HEK293T (cell line): ENCODE data around the gene KIF4A.

Experiments
- CTCF ChIA-PET: fragments of 350-600 bp; formaldehyde crosslinking; extraction: SDS; loops from one replicate; lab custom pipeline; 2021; ENCODE audit warnings: antibody characterized with exemption, inconsistent platforms; lab: Yijun Ruan, JAX
- POLR2A ChIA-PET: fragments of 350-600 bp; formaldehyde crosslinking; extraction: SDS; loops from one replicate; lab custom pipeline; 2020; ENCODE audit warnings: antibody characterized with exemption, inconsistent platforms; lab: Yijun Ruan, JAX
- DNase-seq: peaks from one replicate; pipeline ENCODE4 v3.0.0; 2012; ENCODE audit warnings: mixed read lengths; ENCODE audit errors: extremely low spot score
- ARNT ChIP-seq: fragments of 450-650 bp; IDR thresholded peaks from 2 replicates; pipeline ENCODE4 v1.6.1; 2017; ENCODE audit warnings: mild to moderate bottlenecking
- BHLHE40 ChIP-seq: fragments of 450-650 bp; IDR thresholded peaks from 2 replicates; pipeline ENCODE4 v1.6.1; 2016; ENCODE audit warnings: mild to moderate bottlenecking, moderate library complexity, borderline replicate concordance
- CTBP1 ChIP-seq: fragments of 450-650 bp; IDR thresholded peaks from 2 replicates; pipeline ENCODE4 v1.6.1; 2016; ENCODE audit warnings: borderline replicate concordance
- ELF4 ChIP-seq: fragments of 450-650 bp; IDR thresholded peaks from 2 replicates; pipeline ENCODE4 v1.6.1; 2017; ENCODE audit warnings: antibody characterized with exemption
- FOXA1 ChIP-seq: fragments of 450-650 bp; IDR thresholded peaks from 2 replicates; pipeline ENCODE4 v1.6.1; 2016; ENCODE audit warnings: mild to moderate bottlenecking
- FOXK2 ChIP-seq: fragments of 450-650 bp; IDR thresholded peaks from 2 replicates; pipeline ENCODE4 v1.6.1; 2016; ENCODE audit warnings: mild to moderate bottlenecking
- FOXM1 ChIP-seq: fragments of 450-650 bp; IDR thresholded peaks from 2 replicates; pipeline ENCODE4 v1.6.1; 2017; ENCODE audit warnings: mild to moderate bottlenecking, borderline replicate concordance
- HDGF ChIP-seq: fragments of 450-650 bp; IDR thresholded peaks from 2 replicates; pipeline ENCODE4 v1.6.1; 2017; ENCODE audit warnings: antibody characterized with exemption, borderline replicate concordance
- L3MBTL2 ChIP-seq: fragments of 450-650 bp; conservative IDR thresholded peaks from 2 replicates; pipeline ENCODE4 v1.6.1; 2016; ENCODE audit warnings: mild to moderate bottlenecking
- LEF1 ChIP-seq: fragments of 450-650 bp; IDR thresholded peaks from 2 replicates; pipeline ENCODE4 v1.6.1; 2017; ENCODE audit warnings: mild to moderate bottlenecking, borderline replicate concordance
- NFRKB ChIP-seq: fragments of 450-650 bp; IDR thresholded peaks from 2 replicates; pipeline ENCODE4 v1.6.1; 2016; ENCODE audit warnings: mild to moderate bottlenecking, moderate library complexity
- SP1 ChIP-seq: fragments of 450-650 bp; IDR thresholded peaks from 2 replicates; pipeline ENCODE4 v1.6.1; 2017
- SUZ12 ChIP-seq: fragments of 450-650 bp; IDR thresholded peaks from 2 replicates; pipeline ENCODE4 v1.6.1; 2016; ENCODE audit warnings: mild to moderate bottlenecking
- TARDBP ChIP-seq: fragments of 450-650 bp; IDR thresholded peaks from 2 replicates; pipeline ENCODE4 v1.6.1; 2016
- ZNF384 ChIP-seq: fragments of 450-650 bp; IDR thresholded peaks from 2 replicates; pipeline ENCODE4 v1.6.1; 2016
- TF ChIP-seq, protein P1 (sequence below): fragments of 450-650 bp; IDR thresholded peaks from 2 replicates; pipeline ENCODE4 v1.6.1; 2016

The KIF4A gene

DNA sequence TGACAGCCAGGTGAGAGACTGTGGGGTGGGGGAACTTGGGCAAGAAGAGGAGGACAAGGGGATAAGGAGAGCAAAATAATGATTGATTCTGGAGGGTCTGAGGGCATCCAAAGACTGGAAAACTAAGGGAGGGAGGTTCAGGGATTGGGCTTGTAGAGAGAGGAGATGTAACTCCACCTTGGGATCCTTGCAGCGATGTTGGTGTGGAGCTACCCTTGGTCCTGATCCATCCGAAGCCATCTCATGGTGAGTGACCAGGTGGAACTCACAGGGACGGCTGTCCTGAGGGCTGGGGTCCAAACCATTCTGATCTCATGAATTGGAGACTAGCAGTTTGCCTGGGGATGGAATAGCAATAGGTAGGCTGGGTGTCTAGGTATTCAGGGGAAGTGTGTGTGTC lies 9.3 kb upstream of the KIF4A start:
- ChIA-PET POLR2A (interaction anchor here (3.1 kb wide), 1 partner anchor 9 kb away, joined by 17 read pairs; the partner anchor contains the start of genes KIF4A and PDZD11), CTCF (no interaction called here)
- DNase-seq: no peak
- TF ChIP-seq FOXA1 (no peak), NFRKB (no peak), ARNT (no peak), SUZ12 (no peak)
- TF ChIP-seq, protein P1, sequence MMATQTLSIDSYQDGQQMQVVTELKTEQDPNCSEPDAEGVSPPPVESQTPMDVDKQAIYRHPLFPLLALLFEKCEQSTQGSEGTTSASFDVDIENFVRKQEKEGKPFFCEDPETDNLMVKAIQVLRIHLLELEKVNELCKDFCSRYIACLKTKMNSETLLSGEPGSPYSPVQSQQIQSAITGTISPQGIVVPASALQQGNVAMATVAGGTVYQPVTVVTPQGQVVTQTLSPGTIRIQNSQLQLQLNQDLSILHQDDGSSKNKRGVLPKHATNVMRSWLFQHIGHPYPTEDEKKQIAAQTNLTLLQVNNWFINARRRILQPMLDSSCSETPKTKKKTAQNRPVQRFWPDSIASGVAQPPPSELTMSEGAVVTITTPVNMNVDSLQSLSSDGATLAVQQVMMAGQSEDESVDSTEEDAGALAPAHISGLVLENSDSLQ: no peak

DNA sequence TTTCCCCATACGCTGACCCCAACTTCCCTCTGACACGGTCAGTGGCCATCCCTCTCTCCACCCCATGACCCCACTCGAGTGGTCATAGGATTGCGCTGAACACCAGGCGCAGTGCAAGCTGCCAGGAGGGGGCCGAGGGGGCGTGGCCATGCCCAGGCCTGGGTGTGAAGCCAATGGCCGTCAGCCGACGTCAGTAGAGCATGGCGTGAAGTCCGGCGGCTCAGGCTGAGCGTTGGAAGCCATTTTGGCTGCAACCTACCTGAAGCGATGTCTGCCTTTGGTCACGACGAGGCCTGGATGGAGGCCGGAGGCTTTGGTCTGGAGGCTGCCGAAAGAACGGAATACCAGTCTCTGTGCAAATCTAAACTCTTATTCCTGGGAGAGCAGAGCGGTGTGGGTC lies 8.0 kb upstream of the KIF4A start, which contains the start of gene RAB41:
RAB41 (plus strand) TSS at position 222 of the 400 bp plus-strand sequence; CDS start at position 268, 46 bp downstream.
- ChIA-PET CTCF (no interaction called here), POLR2A (no interaction called here)
- DNase-seq: no peak
- TF ChIP-seq LEF1 (no peak), FOXM1 (no peak), SP1 (no peak), ELF4 (no peak)

DNA sequence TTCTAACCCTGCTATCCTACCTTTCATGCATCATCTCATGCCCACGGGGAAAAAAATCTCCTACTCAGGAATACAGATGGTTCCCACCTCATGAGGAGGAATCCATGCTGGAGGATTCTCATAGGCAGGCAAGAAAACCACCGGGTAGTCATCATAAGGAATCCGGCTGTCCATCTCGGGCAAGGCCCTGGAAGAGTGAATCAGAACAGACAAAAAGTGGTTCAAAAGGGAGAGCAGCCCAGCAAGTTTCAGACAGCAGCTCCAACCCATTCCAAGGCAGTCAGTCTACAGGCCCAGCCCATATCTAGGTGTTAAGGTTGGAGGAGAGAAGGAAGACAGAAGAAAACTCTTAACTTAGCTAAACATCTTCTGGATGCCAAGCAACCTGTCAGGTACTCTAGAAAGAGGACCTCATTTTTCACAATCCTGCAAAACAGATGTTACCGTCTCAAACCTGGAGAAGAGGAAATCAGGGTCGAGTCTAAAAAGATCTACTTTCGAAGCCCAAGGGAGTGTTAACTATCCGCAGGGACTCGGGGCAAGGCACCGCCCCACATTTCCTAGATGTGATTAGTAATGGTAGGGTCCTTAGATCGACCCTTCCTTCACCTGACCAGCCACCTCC lies 624 bp upstream of the KIF4A start:
- DNase-seq: no peak
- POLR2A ChIA-PET: interaction anchor here (0.9 to 1.9 kb wide), 7 partner anchors 10 to 162 kb away, joined by 3 to 17 read pairs (median 5); no protein-coding TSS in a partner anchor
- TF ChIP-seq FOXM1: no peak
- TF ChIP-seq BHLHE40: no peak
- TF ChIP-seq ELF4: no peak
- no peak for TF ChIP-seq HDGF
- TF ChIP-seq CTBP1: no peak
- TF ChIP-seq TARDBP: no peak
- TF ChIP-seq SUZ12: no peak
- no peak for TF ChIP-seq ARNT
- TF ChIP-seq FOXK2: no peak
- TF ChIP-seq SP1: no peak
- TF ChIP-seq FOXA1: no peak
- no peak for TF ChIP-seq NFRKB
- TF ChIP-seq L3MBTL2: no peak
- TF ChIP-seq ZNF384: no peak
- TF ChIP-seq, protein P1: no peak
- TF ChIP-seq LEF1: no peak
- CTCF ChIA-PET: no interaction called here

DNA sequence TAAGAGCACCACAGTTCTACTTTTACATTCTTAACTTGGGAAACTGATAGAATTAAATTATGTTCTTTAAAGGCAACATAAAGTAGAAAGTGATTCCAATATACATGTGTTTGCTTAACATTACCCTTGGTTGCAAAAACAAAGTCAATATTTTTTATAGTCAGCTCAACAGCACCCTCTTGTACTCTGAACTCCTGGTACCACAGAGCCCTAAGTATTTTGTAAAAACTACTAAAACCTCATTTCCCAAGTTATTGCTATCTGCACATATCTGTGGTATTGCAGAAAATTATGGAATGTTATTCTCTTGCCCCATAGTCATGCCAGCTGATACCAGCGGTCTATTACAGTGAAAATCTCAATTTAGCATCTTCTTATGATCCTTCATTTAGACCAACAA lies 2.9 kb downstream of the KIF4A start:
- no peak for DNase-seq
- POLR2A ChIA-PET: no interaction called here
- CTCF ChIA-PET: no interaction called here
- TF ChIP-seq SP1 (no peak), LEF1 (no peak), SUZ12 (no peak), TARDBP (no peak), CTBP1 (no peak), FOXA1 (no peak), FOXM1 (no peak), ZNF384 (no peak), FOXK2 (no peak), HDGF (no peak), BHLHE40 (no peak), NFRKB (no peak), ARNT (no peak), ELF4 (no peak), L3MBTL2 (no peak)
- TF ChIP-seq, protein P1: no peak

DNA sequence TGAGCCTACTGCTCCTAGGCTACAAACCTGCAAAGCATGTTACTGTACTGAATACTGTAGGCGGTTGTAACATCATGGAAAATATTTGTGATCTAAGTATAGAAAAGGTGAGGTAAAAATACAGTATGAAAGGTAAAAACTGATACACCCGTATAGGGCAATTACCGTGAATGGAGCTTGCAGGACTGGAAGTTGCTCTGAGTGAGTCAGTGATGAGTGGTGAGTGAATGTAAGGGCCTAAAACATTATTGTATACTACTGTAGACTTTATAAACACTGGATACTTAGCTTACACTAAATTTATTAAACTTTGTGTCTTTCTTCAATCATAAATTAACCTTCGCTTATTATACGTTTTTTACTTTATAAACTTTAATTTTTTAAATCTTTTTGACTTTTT lies 3.7 kb downstream of the KIF4A start:
- POLR2A ChIA-PET: no interaction called here
- TF ChIP-seq, protein P1: no peak
- CTCF ChIA-PET: no interaction called here
- DNase-seq: no peak

DNA sequence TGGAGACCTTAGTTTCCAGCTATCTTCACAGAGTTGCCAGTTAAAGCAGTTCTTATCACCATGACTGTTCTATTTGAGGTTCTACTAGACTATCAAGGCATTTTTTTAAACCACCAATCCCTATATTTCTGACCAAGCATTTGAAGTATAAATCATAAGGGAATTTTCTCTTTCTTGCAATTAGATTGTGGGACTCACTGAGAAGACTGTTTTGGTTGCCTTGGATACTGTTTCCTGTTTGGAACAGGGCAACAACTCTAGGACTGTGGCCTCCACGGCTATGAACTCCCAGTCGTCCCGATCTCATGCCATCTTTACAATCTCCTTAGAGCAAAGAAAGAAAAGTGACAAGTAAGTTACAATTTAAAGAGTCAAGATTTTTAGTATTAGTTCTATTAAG lies 11.8 kb downstream of the KIF4A start:
- no peak for DNase-seq
- ChIA-PET CTCF (interaction anchor here (0.7 kb wide), 1 partner anchor 133 kb away, joined by 3 read pairs; no protein-coding TSS in a partner anchor), POLR2A (interaction anchor here (1.2 kb wide), 1 partner anchor 12 kb away, joined by 3 read pairs; the partner anchor contains the start of genes KIF4A and PDZD11)
- no peak for TF ChIP-seq ELF4
- TF ChIP-seq LEF1: no peak
- no peak for TF ChIP-seq CTBP1
- TF ChIP-seq TARDBP: no peak
- TF ChIP-seq ARNT: no peak
- no peak for TF ChIP-seq NFRKB
- TF ChIP-seq, protein P1: no peak
- TF ChIP-seq L3MBTL2: no peak
- no peak for TF ChIP-seq SP1
- TF ChIP-seq SUZ12: no peak
- TF ChIP-seq HDGF: no peak
- TF ChIP-seq FOXM1: no peak
- no peak for TF ChIP-seq BHLHE40
- TF ChIP-seq FOXK2: no peak
